Fibroblast of skin of back (primary cell): Measurements from ENCODE around the gene SOCS1.

ENCODE experiments used
- DNase-seq: peaks from one replicate; pipeline ENCODE4 v3.0.0-alpha.2; 2013

SOCS1 gene

DNA sequence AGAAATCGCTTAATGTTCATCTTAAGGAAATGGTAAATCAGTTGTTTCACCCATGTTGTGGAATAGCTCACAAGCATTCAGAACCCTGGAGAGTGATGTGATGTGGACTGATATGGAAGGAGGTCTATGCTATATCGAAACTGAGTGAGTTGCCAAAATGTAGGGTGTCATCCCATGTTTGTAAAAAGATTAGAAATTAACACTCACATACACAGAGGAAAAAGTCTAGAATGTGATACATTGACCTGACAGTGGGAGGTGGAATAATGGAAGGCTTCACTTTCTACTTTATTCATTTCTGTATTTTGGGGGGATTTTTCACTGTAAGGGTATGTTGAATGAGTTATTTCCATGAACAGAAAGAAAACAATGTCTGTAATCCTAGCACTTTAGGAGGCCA is 29.8 kb upstream of the SOCS1 start:
- DNase-seq, result no peak

DNA sequence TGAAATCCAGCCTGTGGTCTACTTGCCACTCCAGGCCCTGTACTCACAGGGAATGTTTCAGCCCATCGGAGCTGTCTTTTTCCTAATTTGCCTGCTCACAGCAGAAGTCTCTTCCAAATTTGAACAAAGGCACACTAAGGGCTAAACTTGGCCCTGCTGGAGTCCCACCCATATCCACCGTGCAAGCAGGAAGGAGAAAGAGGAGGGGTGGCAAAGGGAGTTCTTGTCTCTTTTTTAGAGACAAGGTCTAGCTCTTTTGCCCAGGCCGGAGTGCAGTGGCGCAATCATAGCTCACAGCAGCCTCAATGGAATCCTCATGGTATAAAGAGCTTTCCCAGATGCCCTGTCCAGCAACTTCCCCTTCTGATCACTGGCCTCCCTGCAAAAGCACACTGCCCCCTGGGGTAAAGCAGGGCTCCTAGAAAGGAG is 27.8 kb upstream of the SOCS1 start:
- DNase-seq, result no peak

DNA sequence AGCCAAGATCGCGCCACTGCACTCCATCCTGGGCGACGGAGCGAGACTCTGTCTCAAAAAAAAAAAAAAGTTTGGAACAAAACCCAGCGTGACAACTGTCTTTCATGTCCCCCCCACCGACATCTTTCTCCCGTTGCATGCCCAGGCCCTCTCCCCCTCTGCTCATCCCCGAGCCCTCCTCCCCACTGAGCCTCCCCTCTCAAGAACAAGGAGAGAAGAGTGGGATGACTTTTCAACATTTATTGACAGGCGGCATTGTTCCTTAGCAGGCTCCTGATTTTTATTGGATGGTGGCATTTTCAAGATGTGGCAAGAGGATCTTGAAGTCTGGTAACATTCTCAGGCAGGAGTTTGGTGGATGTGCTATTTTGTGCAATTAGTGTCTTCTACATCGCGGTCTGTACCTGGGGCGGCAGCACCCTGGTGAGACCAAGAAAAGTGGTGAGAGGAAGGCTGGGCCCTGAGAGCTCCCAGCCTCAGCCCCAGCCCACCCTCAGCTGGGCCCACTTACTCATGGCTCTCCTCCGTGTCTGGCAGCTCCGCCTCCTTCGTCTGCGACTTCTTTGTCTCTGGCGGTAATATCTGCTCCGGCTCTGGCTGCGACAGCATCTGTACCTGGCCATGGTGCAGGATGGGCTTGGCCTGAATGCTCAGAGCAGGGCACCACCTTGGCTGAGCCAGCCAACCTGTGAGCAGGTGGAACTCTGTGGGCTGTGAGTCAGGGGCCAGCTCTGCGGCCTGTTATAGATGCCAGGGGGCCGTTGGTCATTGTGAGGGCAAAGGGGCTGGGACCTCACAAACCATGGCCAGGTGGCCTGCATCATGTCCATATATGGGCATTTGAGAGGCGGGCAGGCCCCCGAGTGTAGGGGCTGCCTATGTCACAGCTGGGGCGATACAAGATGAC is 24.9 kb upstream of the SOCS1 start, which contains the start of gene PRM1:
Gene PRM1, minus strand, starts transcription at position 715 of the 907 bp plus-strand sequence. Its CDS starts 92 bp downstream, at position 623.
- DNase-seq, result no peak

DNA sequence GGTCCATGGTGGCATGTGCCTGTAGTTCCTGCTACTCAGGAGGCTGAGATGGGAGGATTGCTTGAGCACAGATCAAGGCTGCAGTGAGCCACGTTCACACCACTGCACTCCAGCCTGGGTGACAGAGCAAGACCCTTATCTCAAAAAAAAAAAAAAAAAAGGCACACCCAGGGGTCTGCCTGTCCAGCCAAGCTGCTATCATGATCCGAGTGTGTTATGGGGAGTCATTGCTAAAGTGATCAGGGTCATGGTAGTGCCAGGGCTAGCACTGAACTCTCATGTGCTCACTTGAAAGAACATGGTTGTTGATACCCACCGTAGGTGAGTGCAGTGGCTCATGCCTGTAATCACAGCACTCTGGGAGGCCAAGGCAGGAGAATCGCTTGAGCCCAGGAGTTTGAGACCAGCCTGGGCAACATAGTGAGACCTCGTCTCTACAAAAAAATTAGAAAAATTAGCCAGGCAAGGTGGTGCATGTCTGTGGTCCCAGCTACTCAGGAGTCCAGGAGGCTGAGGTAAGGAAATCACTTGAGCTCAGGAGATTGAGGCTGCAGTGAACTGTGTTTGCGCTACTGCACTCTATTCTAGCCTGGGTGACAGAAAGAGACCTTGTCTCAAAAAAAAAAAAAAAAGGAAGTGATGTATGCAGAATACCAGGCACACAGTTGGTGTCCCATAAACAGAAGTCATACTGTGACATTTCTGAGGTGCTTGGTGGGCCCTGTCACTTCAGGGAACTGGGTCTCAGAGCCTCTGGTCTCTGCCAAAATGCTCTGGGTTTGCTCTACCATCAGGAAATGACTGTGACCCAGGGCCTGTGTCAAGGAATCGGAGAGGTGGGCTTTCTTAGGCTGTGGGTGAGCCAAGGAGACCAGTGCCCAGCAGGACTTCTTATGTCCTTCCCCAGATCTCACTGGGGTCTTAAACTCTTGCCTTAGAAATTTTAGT is 23.0 kb upstream of the SOCS1 start:
- no peak for DNase-seq

DNA sequence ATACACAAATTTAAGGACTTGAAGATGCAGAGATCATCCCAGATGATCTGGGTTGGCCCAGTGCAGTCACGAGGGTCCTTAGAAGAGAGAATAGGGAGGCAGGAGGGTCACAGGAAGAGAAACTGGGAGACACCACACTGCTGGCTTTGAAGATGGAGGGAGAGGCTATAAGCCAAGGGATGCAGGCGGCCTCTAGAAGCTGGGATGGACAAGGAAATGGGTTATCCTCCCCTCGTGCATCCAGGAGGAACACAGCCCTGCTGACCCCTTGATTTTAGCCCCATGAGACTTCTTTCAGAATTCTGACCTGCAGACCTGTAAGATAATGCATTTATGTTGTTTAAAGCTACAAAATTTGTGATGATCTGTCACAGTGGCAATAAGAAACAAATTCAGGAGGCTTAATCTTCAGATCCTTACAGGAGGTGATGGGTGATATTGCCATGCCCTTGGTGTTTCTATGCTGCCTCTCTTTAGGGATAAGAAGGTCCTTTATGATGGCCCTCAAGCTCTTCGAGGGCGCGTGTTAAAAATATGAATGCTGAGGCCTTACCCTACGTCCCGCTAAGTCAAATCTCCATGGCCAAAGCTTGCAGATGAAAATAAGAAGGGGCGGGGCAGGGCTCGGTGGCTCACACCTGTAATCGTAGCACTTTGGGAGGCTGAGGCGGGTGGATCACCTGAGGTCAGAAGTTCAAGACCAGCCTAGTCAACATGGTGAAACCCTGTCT is 21.8 kb upstream of the SOCS1 start:
- no peak for DNase-seq

DNA sequence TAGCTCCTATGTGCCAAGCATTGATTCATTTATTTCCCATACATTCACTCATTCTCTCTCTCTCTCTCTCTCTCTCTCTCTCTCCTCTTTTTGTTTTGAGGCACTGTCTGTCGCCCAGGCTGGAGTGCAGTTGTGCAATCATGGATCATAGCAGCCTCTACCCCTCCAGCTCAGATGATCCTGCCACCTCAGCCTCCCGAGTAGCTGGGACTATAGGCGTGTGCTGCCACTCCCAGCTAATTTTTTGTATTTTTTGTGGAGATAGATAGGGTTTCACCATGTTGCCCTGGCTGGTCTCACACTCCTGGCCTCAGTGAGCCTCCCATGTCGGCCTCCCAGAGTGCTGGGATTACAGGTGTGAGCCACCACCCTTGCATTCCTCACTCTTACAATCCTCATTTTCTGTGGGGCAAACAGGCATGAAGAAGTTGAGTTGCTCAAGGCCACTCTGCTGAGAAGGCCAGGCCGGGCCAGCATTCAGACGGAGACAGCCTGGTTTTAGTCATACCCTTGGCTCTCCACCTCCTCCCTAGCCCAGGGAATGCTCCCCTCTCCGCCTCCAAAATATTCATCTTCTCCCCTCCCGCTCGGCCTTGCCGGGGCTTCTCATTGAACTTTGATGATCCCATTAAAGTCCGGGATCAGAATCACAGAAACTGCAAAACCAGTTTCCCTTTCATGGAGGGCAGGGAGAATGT is 21.0 kb upstream of the SOCS1 start:
- no peak for DNase-seq

DNA sequence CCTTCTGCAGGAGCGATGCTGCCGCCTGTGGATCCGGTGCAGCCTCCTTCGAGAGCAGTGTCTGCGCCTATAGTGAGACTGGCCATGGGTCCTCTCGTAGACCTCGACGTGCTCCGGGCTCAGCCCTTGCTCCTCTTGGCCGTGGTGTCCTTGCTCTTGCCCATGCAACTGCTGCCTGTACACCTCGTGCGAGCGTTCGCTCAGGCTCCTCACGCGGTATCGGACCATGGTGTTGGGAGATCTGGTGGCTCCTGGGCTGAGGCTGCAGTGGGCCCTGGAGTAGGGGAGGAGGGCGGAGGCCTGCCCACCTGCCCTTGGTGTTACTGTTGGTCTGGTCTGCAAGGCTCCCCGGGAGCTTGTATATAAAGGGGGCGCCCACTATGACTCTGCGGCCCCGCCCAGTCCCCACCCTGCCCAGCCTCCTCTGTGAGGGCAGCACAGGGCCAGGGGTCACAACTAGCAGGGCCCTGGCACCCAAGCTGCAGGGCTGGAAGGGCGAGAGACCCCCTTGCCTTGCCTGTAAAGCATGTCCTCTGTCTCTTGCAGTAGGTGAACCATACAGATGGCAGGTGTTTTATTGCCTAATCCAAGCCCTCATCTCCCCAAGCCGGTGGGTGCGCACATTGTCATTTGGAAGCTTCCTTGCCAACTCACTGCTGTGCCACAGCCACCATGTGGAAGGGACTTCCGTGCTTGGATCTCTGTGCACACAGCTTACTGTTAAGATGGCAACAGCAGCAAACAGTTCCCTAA is 20.3 kb upstream of the SOCS1 start, which contains the start of gene PRM2:
Gene PRM2, minus strand, starts transcription at position 338 of the 753 bp plus-strand sequence. Its CDS starts 110 bp downstream, at position 228.
- DNase-seq, result no peak

DNA sequence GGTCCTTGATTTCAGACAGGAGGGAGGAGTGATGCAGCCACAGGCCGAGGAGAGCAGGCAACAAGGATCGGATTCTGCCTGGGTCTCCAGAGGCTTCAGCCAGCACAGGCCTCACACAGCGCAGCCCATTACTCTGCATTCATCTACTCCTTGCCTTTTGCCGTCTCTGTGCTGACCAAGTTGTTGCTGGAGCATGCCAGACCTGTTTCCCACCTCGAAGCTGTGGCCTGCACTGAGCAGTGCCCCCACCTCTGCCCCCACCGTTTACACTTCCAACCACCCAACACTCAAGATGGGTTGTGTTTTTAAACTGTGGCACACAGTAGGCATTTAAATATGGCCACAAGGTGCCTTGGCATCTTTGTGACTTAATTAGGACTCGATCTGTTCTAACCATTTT is 19.0 kb upstream of the SOCS1 start:
- DNase-seq, result no peak

DNA sequence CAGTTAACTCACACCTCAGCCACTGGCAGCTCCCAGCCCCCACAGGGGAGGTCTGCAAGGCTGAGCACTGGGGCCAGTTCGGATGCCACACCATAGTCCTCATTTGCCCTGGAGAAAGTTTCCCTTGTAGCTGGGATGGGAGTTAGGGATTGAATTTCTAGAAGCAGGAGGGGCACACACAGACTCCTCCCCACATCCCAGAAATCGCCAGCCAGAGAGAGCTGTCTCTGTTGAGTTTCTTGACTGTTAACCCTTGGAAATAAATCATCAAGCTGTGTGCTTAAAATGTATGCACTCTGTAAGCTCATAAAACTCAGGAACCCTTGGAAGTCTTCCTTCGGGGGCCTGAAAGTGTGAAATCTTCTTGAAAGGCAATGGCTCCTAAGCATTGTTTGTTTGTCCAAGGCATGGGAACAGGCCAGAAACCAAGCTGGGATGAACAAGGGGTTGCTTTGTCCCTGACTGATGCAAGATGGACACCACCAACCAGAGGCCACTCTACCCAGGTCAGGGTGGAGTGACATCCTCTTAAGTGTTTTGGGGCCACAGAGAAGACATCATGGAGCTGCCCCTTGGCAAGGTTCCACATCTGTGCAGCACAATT is 17.8 kb upstream of the SOCS1 start:
- no peak for DNase-seq

DNA sequence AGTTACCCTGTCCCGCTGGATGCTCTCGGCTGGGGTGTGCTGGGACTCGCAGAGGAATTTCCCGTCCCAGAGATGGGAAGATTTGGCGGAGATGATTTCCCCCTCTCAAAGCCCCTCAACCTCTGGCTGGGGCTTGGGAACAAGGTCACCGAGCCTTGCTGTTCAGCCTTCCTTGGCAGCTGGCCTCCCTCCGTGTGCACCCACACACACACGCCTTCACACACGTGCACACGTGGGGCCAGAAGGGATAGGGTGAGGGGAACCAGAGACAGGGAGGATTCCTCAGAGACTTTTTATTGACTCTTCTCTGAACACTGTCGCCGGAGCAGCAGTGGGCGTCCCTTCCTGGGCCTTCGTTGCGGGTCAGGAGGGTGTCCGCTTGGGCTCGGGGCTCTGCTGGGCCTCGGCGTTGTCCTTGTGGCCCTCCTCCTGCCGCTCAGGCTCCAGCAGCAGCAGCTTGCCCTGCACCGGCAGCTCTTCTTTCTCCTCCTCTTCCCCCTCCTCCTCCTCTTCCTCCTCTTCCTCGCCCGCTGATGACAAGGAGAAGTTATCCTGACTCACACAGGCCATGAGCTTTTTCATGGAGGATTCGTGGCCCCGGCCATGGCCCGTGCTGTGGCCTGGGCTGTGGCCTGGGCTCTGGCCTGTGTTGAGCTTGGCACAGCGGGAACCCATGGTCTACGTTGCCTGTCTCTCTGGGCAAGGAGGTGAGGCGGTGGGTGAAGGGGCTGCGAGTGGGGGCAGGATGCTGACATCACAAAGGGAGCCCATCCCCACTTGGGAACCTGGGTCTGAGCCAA is 17.1 kb upstream of the SOCS1 start, which contains the start of gene PRM3:
Gene PRM3, minus strand, starts transcription at position 709 of the 800 bp plus-strand sequence. Its CDS starts 34 bp downstream, at position 675.
- no peak for DNase-seq

DNA sequence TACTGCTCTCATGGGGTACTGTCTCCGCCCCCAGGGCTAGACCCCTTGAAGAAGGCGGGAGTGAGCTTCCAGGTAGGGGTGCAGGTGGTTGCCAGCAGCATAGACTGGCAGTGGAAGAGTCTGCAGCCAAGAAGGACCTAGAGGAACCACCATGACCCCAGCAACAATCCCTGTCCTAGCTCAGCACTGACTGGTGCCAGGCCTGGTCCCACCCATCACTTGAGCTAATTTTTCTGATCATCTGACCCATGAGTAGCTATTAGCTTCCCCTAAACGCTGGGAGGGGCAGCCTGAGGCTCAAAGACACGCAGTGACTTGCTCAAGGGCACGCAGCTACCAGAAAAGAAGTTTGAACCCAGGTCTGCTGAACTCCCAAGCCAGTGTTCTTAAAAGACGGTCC is 16.5 kb upstream of the SOCS1 start:
- no peak for DNase-seq

DNA sequence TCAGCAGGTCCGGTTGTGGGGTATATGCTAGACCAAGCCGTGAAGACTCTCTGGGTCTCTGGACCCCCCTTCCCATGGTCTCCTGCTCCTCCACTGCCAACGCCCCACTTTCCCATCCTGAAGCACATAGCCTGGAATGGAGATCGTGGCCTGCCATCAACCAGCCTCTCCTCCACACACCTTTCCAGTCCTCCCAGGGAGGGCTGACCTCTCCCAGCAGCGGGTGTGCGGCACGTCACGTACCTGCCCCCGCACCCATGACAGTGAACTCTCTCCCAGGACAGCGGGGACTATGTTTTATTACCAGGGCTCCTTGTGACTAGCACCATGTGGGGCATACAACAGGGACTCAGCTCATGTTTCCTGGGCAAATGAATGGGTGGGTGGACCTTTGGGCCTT is 15.6 kb upstream of the SOCS1 start:
- DNase-seq, result no peak

DNA sequence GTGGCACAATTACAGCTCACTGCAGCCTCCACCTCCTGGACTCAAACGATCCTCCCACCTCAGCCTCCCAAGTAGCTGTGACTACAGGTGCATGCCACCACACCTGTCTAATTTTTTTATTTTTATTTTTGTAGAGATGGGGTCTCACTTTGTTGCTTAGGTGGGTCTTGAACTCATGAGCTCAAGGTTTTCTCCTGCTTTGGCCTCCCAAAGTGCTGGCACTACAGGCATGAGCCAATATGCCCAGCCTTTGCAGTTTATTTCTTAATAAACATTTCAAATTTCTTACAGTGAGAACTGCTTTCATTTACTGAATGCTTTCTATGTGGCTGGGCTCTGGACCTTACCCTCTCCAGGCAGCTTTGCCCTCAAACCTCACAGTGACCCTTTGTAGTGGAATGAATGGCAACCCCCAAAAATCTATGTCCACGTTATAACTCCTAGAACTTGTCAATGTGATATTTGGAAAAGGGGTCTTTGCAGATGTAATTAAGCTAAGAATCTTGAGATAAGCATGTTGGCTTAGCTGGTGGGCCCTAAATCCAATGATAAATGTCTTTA is 14.7 kb upstream of the SOCS1 start:
- DNase-seq, result no peak

DNA sequence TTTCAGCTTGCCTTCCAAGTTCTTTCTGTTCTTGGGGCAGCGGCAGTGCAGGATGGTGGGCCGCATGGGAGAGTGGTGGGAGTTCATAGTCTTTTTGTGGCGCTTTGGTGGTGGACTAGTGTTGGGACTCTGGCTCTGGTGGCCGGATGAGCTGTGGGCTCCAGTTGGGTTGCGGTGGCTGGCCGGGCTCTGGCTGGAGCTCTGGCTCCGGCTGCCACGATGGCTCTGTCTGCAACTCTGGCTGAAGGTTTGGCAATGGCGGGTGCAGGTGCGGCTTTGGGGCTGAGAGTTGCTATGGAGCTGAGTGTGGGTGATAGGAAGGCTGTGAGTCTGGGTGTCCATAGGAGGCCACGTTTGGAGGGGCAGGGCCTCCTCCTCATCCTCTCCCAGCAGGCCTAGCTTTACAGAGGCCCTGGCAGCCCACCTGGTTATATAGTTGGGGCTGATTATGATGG is 12.9 kb upstream of the SOCS1 start, which contains the start of gene TNP2:
Gene TNP2, minus strand, starts transcription at position 405 of the 455 bp plus-strand sequence. Its CDS starts 63 bp downstream, at position 342.
- DNase-seq, result no peak

DNA sequence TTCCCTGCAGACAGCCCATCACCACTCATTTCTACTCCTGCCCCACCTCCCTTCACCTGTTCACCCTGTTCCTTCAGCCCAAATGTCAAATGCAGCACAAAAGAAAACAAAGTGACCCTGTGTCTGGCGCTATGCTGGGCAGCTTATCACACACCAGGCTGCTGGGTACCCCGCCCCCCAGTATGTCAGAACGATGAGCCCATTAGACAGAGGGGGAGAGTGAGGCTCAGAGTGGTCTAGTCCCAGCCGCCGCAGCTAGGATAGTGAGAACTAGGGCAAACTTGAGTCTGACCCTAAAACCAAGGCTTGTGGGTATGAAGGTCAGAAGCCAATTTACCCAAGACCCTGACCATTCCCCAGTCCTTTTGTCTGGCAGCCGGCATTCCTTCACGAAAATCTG is 9.1 kb upstream of the SOCS1 start:
- no peak for DNase-seq

DNA sequence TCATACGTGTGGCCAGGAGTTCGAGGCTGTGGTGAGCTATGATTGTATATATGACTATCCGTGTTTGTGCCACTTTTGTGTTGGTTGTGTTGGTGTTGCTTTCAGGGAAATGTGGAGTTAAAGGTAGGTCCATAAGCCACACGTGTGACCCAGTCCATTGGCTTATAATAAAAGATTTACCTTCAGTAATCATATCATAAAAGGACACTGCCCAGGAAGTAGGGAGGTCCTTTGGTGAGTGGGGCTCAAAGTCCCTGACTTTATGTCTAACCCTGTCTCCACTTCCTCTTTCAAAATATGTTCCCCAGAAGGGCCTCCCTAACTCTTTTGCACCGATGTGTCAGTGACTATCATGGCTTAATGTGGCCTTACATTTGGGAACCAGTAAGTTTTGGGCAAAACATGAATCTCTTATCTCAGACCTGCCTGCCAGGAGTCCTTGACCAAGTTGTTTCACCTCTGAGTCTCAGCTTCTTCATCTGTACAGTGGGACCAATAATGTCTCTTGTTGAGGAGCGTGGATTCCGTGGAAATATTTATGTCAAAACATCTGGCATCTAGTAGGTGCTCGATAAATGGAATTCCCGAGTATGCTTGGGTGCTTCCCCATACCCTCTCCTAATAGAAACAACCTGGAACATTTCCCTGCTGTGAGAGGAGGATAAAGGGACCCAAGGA is 8.3 kb upstream of the SOCS1 start:
- no peak for DNase-seq

DNA sequence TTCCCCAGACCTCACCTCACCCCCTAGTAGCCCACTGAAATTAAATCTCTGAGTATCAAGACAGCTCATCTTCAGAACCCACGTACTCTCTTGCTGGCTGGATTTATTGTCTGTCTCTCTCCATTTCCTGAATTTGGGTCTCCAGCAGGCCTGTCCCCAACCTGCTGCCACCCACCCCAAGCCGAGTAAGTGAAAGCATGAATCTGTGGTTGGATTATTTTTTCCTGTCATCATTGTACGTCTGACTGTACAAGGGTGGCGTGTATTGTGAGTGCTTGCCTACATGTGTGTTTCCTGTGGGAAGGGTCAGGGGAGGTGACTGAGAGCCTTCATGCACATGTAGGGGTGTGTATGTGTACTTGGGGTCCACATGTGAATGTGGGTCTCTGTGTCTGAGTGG is 7.7 kb upstream of the SOCS1 start:
- no peak for DNase-seq

DNA sequence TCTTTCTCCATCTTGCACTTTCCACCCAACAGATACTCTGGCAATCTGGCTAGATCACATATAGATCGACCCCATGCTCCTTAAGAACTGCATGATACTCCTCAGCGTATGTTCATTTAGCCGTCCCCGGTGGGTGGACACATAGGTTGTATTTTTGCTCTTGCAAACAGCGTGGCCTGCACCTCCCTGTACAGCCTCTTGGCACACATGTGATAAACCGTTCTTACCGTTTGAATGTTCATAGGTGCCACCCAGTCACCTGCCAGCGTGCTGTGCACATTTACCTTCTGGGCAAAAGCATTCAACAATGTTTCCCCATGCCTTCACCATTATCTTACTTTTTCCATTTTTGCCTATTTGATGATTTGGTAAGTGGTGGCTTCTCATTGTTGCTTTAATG is 6.9 kb upstream of the SOCS1 start:
- no peak for DNase-seq
